Astrocyte (in vitro differentiated cells and primary cell): ENCODE data around the gene SEC23A.
"Not testable (repeated sequence)": the region's sequence is repeated elsewhere in the genome, so short reads cannot be mapped to it uniquely, and the experiment has no call there.

ENCODE experiments used
- EZH2 ChIP-seq: IDR thresholded peaks from 2 replicates; pipeline ENCODE4 v1.6.1; 2012; ENCODE audit warnings: mild to moderate bottlenecking, low read length, inconsistent platforms; ENCODE audit not compliant: insufficient read depth
- TF ChIP-seq, protein P1 (sequence below): IDR thresholded peaks from 2 replicates; pipeline ENCODE4 v1.5.1; 2011; ENCODE audit warnings: low read depth, mild to moderate bottlenecking, inconsistent platforms, low read length, moderate library complexity; ENCODE audit not compliant: insufficient read depth

DNA sequence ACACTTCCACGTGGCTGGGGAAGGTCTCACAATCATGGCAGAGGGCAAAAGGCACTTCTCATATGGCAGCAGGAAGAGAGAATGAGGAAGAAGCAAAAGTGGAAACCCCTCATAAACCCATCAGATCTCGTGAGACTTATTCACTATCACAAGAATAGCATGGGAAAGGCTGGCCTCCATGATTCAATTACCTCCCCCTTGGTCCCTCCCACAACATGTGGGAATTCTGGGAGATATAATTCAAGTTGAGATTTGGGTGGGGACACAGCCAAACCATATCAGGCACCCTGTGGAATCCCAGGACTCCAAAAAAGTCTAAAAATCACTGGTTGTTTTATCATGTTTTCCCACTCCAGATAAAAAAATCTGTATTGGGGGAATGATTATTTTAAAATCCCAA is 40.2 kb upstream of the SEC23A start:
- TF ChIP-seq, protein P1, sequence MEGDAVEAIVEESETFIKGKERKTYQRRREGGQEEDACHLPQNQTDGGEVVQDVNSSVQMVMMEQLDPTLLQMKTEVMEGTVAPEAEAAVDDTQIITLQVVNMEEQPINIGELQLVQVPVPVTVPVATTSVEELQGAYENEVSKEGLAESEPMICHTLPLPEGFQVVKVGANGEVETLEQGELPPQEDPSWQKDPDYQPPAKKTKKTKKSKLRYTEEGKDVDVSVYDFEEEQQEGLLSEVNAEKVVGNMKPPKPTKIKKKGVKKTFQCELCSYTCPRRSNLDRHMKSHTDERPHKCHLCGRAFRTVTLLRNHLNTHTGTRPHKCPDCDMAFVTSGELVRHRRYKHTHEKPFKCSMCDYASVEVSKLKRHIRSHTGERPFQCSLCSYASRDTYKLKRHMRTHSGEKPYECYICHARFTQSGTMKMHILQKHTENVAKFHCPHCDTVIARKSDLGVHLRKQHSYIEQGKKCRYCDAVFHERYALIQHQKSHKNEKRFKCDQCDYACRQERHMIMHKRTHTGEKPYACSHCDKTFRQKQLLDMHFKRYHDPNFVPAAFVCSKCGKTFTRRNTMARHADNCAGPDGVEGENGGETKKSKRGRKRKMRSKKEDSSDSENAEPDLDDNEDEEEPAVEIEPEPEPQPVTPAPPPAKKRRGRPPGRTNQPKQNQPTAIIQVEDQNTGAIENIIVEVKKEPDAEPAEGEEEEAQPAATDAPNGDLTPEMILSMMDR, result not testable (repeated sequence)
- not testable (repeated sequence) for TF ChIP-seq EZH2
